Gastroesophageal sphincter (tissue), 4 donors: ENCODE data around the gene PRDM16. TPM values are rescaled to one million over a fixed set of nuclear protein-coding genes. Genes with fewer than 3 reads are reported as not detected.
A peak's percentile ranks its signal among the peaks of the same experiment; 100 is the strongest.

Experiments
- ATAC-seq: fragments of 150-250 bp; one replicate; pipeline ENCODE4 v1.9.1; 2016; ENCODE audit warnings: mild to moderate bottlenecking, moderate library complexity
- H3K27ac ChIP-seq, 4 donors: fragments of 200-600 bp; sonication (generic) in 3 of 4; 1 replicate in 3 of 4; 2 replicates in 1 of 4; pipeline ENCODE4 v1.5.1; 2016 to 2019
- H3K27me3 ChIP-seq: fragments of 200-600 bp; sonication (generic); one replicate; pipeline ENCODE4 v1.5.1; 2019
- H3K36me3 ChIP-seq, 2 donors: fragments of 200-600 bp; sonication (generic); one replicate each; pipeline ENCODE4 v1.5.1; 2019; ENCODE audit warnings: control low read depth in 1 of 2
- H3K4me1 ChIP-seq, 3 donors: fragments of 200-600 bp; sonication (generic); 1 replicate in 2 of 3; 2 replicates in 1 of 3; pipeline ENCODE4 v1.5.1; 2016 to 2019; ENCODE audit warnings: control low read depth in 2 of 3
- H3K4me3 ChIP-seq, 2 donors: fragments of 200-600 bp; sonication (generic); one replicate each; pipeline ENCODE4 v1.5.1; 2019; ENCODE audit warnings: mild to moderate bottlenecking in 1 of 2, moderate library complexity in 1 of 2
- H3K9me3 ChIP-seq, 3 donors: fragments of 200-600 bp; sonication (generic); one replicate each; pipeline ENCODE4 v1.5.1; 2017 to 2019; ENCODE audit warnings: control low read depth in 2 of 3
- EP300 ChIP-seq: sonication (generic); formaldehyde crosslinking; IDR thresholded peaks from one replicate; pipeline ENCODE4 v1.6.1; 2017; ENCODE audit warnings: antibody characterized with exemption, mild to moderate bottlenecking
- POLR2A ChIP-seq, 2 donors: fragments of 450-650 bp; IDR thresholded peaks; one replicate each; pipeline ENCODE4 v1.6.1; 2017; ENCODE audit warnings: antibody characterized with exemption in 2 of 2, mild to moderate bottlenecking in 2 of 2, moderate library complexity in 1 of 2
- POLR2AphosphoS5 ChIP-seq: sonication (generic); formaldehyde crosslinking; IDR thresholded peaks from one replicate; pipeline ENCODE4 v1.6.1; 2017; ENCODE audit warnings: antibody characterized with exemption
- WGBS, 2 donors: methylation state at CpG; one replicate each; pipeline ENCODE4 v1.1.5; 2018; ENCODE audit warnings: low coverage in 1 of 2; 5-methylcytosine and 5-hydroxymethylcytosine counted together
- total RNA-seq, 4 donors: library from RNA; depleted of rRNA; stranded (reverse); fragments of >200 nt; gene quantifications; one replicate each; pipeline ENCODE4 v1.1.0, GENCODE V29; 2016
- TF ChIP-seq, protein P1 (sequence below), 4 experiments: fragments of 200-600 bp in 2 of 4; fragments of 450-650 bp in 2 of 4; sonication (generic) in 1 of 4; IDR thresholded peaks; one replicate each; pipeline ENCODE4 v1.5.1; 2017 to 2019; ENCODE audit warnings: antibody characterized with exemption in 4 of 4, mild to moderate bottlenecking in 2 of 4, moderate library complexity in 2 of 4

Gene PRDM16
- total RNA-seq, 4 donors from 2014 or later, result 1.1 to 3.4 (median 1.6) TPM

GRCh38 chr1:3196577-3197245 lies 127.7 kb downstream of the PRDM16 start:
- ATAC-seq, result no peak
- Histone ChIP-seq H3K27me3 (peaks cover 3% of the 10 kb centered on the region), H3K4me3 (no peak overlapping the region), H3K36me3 (no peaks in the 10 kb centered on the region), H3K27ac (peak overlapping the region in 2 of 4 donors; percentile 24 to 59), H3K9me3 (peaks cover 0 to 3% (median 0%) of the 10 kb centered on the region in 3 donors), H3K4me1 (peaks cover 0 to 8% (median 0%) of the 10 kb centered on the region in 3 donors)
- TF ChIP-seq POLR2AphosphoS5 (no peak), EP300 (no peak), POLR2A (IDR thresholded peaks at IDR 0.05) (no peak)
- TF ChIP-seq, protein P1, sequence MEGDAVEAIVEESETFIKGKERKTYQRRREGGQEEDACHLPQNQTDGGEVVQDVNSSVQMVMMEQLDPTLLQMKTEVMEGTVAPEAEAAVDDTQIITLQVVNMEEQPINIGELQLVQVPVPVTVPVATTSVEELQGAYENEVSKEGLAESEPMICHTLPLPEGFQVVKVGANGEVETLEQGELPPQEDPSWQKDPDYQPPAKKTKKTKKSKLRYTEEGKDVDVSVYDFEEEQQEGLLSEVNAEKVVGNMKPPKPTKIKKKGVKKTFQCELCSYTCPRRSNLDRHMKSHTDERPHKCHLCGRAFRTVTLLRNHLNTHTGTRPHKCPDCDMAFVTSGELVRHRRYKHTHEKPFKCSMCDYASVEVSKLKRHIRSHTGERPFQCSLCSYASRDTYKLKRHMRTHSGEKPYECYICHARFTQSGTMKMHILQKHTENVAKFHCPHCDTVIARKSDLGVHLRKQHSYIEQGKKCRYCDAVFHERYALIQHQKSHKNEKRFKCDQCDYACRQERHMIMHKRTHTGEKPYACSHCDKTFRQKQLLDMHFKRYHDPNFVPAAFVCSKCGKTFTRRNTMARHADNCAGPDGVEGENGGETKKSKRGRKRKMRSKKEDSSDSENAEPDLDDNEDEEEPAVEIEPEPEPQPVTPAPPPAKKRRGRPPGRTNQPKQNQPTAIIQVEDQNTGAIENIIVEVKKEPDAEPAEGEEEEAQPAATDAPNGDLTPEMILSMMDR (IDR thresholded peaks at IDR 0.05), result no peak
- WGBS, 2 donors, result no CpG with 5 or more reads among the region's 17 CpGs

GRCh38 chr1:3197781-3198316 lies 128.8 kb downstream of the PRDM16 start:
- H3K27me3 ChIP-seq, result peaks cover 5% of the 10 kb centered on the region
- no peak overlapping the region for H3K4me3 ChIP-seq
- no CpG with 5 or more reads among the region's 22 CpGs for WGBS, 2 donors
- no peaks in the 10 kb centered on the region for H3K9me3 ChIP-seq
- TF ChIP-seq, protein P1 (IDR thresholded peaks at IDR 0.05), result no peak
- TF ChIP-seq POLR2AphosphoS5 (no peak), POLR2A (IDR thresholded peaks at IDR 0.05) (no peak), EP300 (no peak)
- ATAC-seq, result no peak
- peaks cover 0 to 8% (median 0%) of the 10 kb centered on the region in 3 donors for H3K4me1 ChIP-seq
- H3K27ac ChIP-seq, result no peak overlapping the region
- no peaks in the 10 kb centered on the region for H3K36me3 ChIP-seq

DNA sequence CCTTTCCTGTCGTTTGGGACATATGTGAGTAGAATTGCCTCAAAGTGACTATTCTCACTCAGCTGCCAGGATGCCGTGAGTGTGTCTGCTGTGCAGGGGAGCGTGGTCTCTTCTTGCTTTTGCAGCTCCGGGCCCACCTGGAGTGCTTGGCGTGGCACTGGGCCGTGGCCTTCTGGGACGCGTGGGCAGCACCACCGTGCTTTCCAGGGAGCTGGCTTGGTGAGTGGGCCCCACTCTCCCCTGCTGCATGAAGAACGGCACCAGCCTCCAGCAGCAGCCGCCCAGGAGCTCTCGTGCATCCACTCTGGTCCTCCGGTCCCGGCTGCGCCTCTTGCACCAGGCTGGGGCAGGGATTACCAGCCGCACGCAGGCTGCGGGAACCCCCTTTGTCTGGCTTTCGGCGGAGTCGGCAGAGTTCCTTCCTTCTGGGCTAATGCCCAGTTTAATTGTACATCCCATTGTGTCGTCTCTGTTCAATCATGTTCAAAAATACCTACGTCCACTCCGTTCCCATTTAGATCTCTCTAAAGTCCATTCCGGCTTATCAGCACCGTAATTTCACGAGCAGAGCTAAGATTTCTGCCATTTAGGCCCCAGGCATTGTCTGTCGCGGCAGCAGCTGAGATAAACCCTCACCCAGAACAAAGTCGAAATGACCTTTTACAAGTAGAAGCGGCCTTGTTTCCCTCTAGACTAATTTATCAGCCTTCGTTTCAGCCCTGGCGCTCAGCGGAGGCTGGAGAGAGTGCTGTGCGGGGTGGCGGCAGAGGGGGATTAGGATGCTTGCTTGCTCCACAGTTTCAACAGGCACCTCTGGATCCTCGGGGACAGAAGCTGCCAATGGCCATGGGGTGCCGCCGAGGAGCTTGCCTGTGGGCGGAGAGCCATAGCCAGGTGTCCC lies 129.6 kb downstream of the PRDM16 start:
- WGBS, 2 donors, result 72 to 85% methylated on average over 7 to 17 of the region's 40 CpGs
- no peaks in the 10 kb centered on the region for H3K9me3 ChIP-seq
- H3K36me3 ChIP-seq, result no peaks in the 10 kb centered on the region
- no peak overlapping the region for H3K4me3 ChIP-seq
- no peak overlapping the region for H3K27ac ChIP-seq
- peaks cover 0 to 8% (median 0%) of the 10 kb centered on the region in 3 donors for H3K4me1 ChIP-seq
- TF ChIP-seq EP300, result no peak
- TF ChIP-seq POLR2AphosphoS5, result no peak
- TF ChIP-seq, protein P1 (IDR thresholded peaks at IDR 0.05), result no peak
- TF ChIP-seq POLR2A (IDR thresholded peaks at IDR 0.05), result no peak
- H3K27me3 ChIP-seq, result peaks cover 5% of the 10 kb centered on the region
- no peak for ATAC-seq

DNA sequence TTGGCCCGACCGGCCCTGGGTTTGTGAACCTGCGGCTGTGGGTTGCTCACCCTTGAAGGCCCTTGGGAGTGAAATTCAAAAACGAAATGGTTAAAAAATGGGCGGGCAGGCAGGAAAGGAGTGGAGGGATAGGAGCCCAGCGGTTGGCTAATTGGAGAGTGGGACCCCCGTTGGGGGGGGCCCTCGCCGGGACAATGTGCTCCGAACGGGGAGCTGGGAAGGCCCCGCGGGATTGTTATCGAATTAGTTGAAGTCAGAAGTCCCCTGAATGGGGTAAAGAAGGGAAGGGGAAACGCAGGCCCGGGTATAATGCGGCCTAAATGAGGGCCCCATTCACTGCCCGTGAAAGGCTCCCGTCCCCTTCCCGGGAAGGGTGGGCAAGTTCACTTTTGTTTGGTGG lies 135.7 kb downstream of the PRDM16 start:
- H3K27me3 ChIP-seq, result peaks cover 5% of the 10 kb centered on the region
- TF ChIP-seq EP300 (no peak), POLR2A (IDR thresholded peaks at IDR 0.05) (no peak), POLR2AphosphoS5 (no peak)
- TF ChIP-seq, protein P1 (IDR thresholded peaks at IDR 0.05), result no peak
- no peaks in the 10 kb centered on the region for H3K4me1 ChIP-seq
- WGBS, 2 donors, result 45 to 67% methylated on average over 7 to 14 of the region's 20 CpGs
- H3K4me3 ChIP-seq, result no peak overlapping the region
- peak overlapping the region in 1 of 4 donors; percentile 2 for H3K27ac ChIP-seq
- no peak for ATAC-seq
- H3K9me3 ChIP-seq, result no peaks in the 10 kb centered on the region
- H3K36me3 ChIP-seq, result no peaks in the 10 kb centered on the region
